SU-DHL-6 (cell line): ENCODE results near the gene ZNF574.

ENCODE experiments used
- EZH2phosphoT487 ChIP-seq: fragments of 200-600 bp; sonication (generic), shearing (Covaris generic); conservative IDR thresholded peaks from 2 replicates; pipeline ENCODE4 v1.6.1; 2018; ENCODE audit warnings: mild to moderate bottlenecking, antibody characterized with exemption, low read length, moderate library complexity, mixed read lengths
- TF ChIP-seq, protein P1 (sequence below): fragments of 200-600 bp; sonication (generic); IDR thresholded peaks from one replicate; pipeline ENCODE4 v1.5.1; 2017; ENCODE audit warnings: antibody characterized with exemption, mild to moderate bottlenecking, low read length, moderate library complexity; ENCODE audit not compliant: insufficient read depth, poor library complexity, severe bottlenecking

DNA sequence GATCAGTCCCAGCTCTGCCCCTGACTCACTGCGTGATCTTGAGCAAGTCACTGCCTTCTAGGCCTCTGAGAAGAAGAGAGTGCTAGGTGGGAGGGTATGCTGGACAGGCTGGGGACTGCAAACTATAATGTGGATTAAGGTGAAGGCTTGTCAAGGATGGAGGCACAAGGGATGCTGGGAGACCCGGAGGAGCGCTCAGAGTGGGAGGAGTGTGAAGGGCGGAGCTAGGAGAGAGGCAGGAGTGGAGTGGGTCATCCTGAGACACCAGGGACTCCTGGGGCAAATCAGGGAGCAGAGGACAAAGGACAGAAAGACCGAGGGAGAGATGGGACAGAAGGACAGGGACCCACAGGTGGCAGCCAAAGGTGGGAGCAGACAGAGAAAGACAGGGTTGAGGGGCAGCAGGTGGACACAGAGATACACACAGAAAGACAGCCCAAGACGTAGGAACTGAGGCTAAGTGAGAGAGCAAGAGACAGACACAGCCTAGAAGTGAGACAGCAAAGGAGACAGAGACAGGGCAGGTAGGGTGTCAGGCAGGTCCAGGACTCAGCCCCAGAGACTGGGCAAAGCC is 8.6 kb upstream of the ZNF574 start:
- TF ChIP-seq, protein P1, sequence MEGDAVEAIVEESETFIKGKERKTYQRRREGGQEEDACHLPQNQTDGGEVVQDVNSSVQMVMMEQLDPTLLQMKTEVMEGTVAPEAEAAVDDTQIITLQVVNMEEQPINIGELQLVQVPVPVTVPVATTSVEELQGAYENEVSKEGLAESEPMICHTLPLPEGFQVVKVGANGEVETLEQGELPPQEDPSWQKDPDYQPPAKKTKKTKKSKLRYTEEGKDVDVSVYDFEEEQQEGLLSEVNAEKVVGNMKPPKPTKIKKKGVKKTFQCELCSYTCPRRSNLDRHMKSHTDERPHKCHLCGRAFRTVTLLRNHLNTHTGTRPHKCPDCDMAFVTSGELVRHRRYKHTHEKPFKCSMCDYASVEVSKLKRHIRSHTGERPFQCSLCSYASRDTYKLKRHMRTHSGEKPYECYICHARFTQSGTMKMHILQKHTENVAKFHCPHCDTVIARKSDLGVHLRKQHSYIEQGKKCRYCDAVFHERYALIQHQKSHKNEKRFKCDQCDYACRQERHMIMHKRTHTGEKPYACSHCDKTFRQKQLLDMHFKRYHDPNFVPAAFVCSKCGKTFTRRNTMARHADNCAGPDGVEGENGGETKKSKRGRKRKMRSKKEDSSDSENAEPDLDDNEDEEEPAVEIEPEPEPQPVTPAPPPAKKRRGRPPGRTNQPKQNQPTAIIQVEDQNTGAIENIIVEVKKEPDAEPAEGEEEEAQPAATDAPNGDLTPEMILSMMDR = no peak
- no peak for TF ChIP-seq EZH2phosphoT487
